ENCODE measurements around the gene MANSC1.

MANSC1 gene

DNA sequence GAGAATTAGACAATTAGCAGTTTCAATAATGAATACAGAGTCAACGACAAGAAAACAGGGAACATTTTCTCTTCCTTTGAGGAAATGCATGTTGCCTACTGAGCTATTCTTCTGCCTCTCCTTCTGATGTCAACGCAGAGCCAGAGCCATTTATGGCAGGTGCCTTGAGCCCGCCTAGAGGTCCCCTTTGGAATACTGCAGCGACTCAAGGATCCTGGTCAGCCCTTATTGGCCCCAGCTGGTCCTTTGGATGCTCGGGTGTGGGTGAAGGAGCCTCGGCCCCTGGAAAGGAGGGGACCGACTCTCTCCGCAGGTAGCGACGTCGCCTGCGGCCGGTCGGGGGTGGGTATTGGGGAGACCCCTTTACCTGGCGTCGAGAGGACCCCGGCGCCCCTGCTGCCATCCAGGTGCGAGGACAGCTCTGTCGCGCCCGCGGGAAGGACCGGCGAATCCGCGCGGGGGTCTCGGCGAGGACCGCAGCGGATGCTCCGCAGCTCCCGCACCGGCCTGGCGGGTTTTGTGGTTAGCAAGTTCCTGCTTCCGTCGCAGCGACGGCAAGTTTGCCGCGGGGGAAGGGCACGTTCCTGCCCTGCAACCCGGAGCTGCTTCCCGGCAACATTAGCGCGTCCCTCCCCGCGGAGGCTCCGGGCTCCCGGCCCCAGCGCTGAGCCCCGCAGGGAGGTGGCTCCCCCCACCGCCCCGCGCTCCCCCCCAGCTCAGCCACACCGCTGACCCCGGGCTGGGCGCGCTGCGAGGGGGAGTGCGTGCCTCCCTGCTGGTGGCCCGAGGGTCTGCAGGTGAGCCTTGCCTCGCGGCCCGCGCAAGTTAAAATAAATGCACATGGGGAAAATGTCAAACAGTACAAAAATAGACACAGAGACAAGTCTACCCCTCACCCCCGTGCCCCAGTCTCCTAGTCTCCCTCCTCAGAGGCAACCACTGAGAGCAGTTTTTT lies at the start of gene MANSC1:
Gene MANSC1, minus strand, starts transcription at position 532 of the 955 bp plus-strand sequence. CDS start 6,928 bp downstream, outside the sequence.
- in situ Hi-C loops (cut with HindIII; ENCODE audit: low sequenced_read_pairs) = loop anchor here (25.0 kb wide), 2 partner anchors 263 to 763 kb away; no protein-coding TSS in a partner anchor

- in situ Hi-C loops (cut with HindIII; ENCODE audit: low sequenced_read_pairs) = loop anchor here (5.0 to 25.0 kb wide), 2 partner anchors 98 to 263 kb away; no protein-coding TSS in a partner anchor
Measured at GRCh38 chr12:12399161-12399560, 49.1 kb upstream of the MANSC1 start.

- in situ Hi-C loops (cut with HindIII; ENCODE audit: low sequenced_read_pairs) = loop anchor here (5.0 to 25.0 kb wide), 2 partner anchors 99 to 264 kb away; no protein-coding TSS in a partner anchor
Measured at GRCh38 chr12:12398026-12398859, 48.2 kb upstream of the MANSC1 start.

GRCh38 chr12:12397184-12397583 lies 47.1 kb upstream of the MANSC1 start:
- in situ Hi-C loops (cut with HindIII; ENCODE audit: low sequenced_read_pairs) = loop anchor here (5.0 to 25.0 kb wide), 2 partner anchors 100 to 265 kb away; no protein-coding TSS in a partner anchor

DNA sequence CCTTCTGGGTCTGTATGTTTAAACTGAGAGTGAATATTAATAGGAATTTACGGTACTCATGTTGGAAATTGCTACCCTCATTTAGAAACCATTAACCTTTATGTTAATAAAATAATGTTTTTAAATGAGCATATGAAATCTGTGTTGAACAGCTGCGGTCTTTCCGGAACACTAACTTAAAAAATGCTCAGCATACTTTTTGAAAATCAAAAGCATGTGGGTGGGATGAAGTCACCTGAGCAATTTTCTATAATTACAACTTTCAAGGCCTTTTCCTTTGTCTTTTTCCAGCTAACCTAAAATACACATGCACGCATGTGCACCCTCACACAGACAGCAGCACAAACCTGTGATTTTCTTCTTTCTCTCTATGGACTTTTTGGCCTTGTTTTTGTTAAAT lies 46.7 kb upstream of the MANSC1 start:
- in situ Hi-C loops (cut with HindIII; ENCODE audit: low sequenced_read_pairs) = loop anchor here (5.0 to 25.0 kb wide), 2 partner anchors 101 to 266 kb away; no protein-coding TSS in a partner anchor

DNA sequence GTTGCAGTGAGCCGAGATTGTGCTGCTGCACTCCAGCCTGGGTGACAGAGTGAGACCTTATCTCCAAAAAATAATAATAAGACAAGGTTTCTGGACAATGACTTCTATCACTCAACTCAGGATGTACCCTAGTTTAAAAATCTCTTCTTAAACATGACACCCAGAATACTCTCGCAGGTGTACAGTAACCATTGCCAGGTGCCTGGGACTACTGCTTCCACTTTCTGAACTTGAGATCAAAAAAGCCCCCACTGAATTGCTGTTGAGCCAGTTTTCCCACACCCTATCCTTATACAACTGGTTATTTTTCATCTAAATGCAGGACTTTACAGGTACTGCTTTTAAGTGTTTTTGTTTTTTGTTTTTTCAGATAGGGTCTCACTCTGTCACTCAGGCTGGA lies 43.1 kb upstream of the MANSC1 start:
- in situ Hi-C loops (cut with HindIII; ENCODE audit: low sequenced_read_pairs) = loop anchor here (25.0 kb wide), 1 partner anchor 269 kb away; no protein-coding TSS in a partner anchor

GRCh38 chr12:12392413-12392812 lies 42.4 kb upstream of the MANSC1 start:
- in situ Hi-C loops (cut with HindIII; ENCODE audit: low sequenced_read_pairs) = loop anchor here (25.0 kb wide), 1 partner anchor 270 kb away; no protein-coding TSS in a partner anchor

- in situ Hi-C loops (cut with HindIII; ENCODE audit: low sequenced_read_pairs) = loop anchor here (25.0 kb wide), 1 partner anchor 275 kb away; no protein-coding TSS in a partner anchor
Measured at GRCh38 chr12:12387501-12387900, 37.5 kb upstream of the MANSC1 start.

DNA sequence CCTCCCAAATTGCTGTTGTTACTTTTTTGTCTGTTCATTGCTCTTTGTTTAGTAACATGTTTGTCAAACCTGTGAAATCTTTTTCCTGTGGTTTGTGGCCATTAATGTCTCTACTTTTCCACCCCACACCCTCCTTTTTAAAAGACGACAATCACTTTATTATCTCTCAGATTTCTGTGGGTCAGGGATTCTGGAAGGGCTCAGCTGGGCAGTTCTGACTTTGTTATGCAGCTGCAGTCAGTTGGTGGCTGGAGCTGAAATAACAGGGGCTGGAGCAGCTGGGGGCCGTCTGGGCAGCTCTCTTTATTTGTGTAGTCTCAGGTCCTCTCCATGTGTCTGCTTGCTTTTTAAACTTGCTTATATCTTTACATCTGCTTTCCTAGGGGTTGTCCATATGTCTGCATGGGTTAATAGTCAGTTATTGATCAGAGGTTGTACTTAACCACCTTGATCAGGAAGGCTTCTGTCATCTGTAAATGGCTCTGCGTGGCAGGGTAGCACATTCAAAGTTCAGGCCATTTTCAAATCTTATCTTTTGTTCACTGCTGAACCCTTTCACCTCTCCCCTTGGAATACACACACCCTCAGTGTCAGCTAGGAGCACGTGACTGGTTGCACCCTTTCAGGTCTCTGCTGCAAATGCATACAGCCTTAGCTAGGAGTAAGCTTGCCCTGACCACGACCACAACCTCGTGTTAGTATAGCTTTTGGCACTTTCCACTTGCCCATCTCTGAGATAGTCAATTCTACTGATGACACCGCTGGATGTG lies 34.7 kb upstream of the MANSC1 start:
- in situ Hi-C loops (cut with HindIII; ENCODE audit: low sequenced_read_pairs) = loop anchor here (25.0 kb wide), 1 partner anchor 278 kb away; no protein-coding TSS in a partner anchor

- in situ Hi-C loops (cut with HindIII; ENCODE audit: low sequenced_read_pairs) = loop anchor here (25.0 kb wide), 1 partner anchor 280 kb away; no protein-coding TSS in a partner anchor
Measured at GRCh38 chr12:12381982-12382381, 31.9 kb upstream of the MANSC1 start.

- in situ Hi-C loops (cut with HindIII; ENCODE audit: low sequenced_read_pairs) = loop anchor here (25.0 kb wide), 1 partner anchor 281 kb away; no protein-coding TSS in a partner anchor
Measured at GRCh38 chr12:12380949-12381593, 31.0 kb upstream of the MANSC1 start.

DNA sequence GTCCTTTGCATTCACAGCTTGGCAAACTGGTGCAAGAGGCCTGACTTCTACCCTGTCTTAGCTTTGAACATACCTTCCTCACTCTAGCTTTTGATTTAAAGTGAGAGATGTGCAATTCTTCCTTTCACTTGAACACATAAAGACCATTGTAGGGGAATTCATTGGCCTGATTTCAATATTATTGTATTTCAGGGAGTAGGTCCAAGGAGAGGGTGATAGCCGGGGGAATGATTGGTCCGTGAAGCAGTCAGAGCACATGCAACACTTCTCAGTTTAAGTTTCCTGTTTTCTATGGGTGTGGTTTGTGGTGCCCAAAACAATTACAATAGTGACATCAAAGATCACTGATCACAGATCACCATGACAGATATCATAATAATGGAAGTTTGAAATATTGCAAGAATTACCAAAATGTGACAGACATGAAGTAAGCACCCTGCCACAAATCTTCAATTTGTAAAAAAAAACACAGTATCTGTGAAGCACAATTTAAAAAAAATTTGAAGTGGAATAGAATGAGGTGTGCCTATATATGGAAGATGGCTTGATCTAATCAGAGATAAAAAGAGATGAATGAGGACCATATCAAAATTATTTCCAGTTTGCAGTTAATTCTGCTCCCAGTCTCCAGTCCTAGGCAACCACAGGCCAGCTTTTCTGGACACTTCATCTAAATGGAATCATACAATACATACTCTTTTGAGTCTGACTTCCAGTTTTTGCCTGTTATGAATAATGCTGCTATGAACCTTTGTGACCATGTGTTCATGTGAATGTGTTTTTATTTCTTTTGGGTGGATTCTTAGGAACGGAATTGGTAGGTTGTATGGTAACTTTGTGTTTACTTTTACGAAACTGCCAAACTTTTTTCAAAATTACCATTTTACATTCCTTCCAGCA lies 30.0 kb upstream of the MANSC1 start:
- in situ Hi-C loops (cut with HindIII; ENCODE audit: low sequenced_read_pairs) = loop anchor here (25.0 kb wide), 1 partner anchor 282 kb away; no protein-coding TSS in a partner anchor

- in situ Hi-C loops (cut with HindIII; ENCODE audit: low sequenced_read_pairs) = loop anchor here (25.0 kb wide), 1 partner anchor 284 kb away; no protein-coding TSS in a partner anchor
Measured at GRCh38 chr12:12378616-12379015, 28.6 kb upstream of the MANSC1 start.

DNA sequence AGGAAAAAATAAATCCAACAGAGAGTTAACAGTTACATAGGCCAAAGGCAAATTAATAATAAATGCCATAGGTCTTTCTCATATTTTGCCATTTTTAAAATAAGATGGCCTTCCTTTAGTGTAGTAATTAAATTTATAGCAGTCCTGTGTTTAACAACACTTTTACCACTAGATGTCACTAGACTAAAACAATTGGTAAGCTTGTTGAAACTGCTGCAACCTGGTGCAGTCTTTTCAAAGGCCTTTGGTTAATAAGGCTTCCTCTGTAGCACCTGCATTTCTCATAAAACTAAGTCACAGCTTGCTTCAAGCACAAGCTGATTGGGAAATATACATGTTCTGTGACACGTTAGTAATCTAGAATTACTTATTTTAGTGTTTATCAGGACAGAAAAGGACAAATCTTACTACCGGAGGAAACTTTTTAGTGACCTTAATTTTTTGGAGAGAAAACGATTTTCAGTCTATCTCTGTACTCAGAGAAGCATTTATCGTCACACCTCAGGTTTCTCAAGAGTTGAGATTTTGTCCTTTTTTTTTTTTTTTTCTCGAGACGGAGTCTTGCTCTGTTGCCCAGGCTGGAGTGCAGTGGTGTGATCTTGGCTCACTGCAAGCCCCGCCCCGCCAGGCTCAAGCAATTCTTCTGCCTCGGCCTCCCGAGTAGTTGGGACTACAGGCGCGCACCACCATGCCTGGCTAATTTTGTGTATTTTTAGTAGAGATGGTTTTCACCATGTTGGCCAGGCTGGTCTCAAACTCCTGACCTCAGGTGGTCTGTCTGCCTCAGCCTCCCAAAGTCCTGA lies 26.8 kb upstream of the MANSC1 start:
- in situ Hi-C loops (cut with HindIII; ENCODE audit: low sequenced_read_pairs) = loop anchor here (25.0 kb wide), 1 partner anchor 285 kb away; no protein-coding TSS in a partner anchor

- in situ Hi-C loops (cut with HindIII; ENCODE audit: low sequenced_read_pairs) = no loop called here
Measured at GRCh38 chr12:12372946-12373722, 23.1 kb upstream of the MANSC1 start.

DNA sequence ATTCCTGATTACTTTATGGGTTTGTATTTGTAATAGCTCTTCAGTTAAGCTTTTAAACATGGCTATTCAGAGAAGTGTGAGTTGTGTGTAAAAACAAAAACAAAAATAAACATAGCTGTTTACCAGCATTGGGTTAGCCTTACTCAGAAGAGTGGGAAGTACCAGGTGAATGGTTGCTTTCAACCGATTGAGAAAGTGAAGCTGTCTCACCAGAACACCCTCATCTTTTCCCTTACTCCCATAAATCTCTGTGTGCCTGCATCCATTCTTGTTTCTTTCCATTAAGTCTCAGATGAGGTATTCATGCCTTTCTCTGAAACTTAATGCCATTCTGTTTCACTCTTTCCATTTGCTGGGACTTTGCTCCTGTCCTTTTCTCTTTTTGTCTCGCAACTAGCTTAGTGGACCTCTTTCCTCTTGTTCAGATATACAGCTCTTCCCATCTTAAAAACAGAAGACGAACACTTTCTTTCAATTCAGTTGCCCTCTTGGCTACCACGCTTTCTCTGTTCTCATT lies 17.5 kb upstream of the MANSC1 start:
- in situ Hi-C loops (cut with HindIII; ENCODE audit: low sequenced_read_pairs) = loop anchor here (5.0 kb wide), 1 partner anchor 230 kb away; no protein-coding TSS in a partner anchor

All from endothelial cell of hepatic sinusoid (primary cell).